C4-2B (cell line): Measurements from ENCODE around the gene SGPL1.
"Not testable (repeated sequence)": the region's sequence is repeated elsewhere in the genome, so short reads cannot be mapped to it uniquely, and the experiment has no call there.

Experiments
- H3K27ac ChIP-seq: fragments of 450-650 bp; 2 replicates; pipeline ENCODE4 v1.5.1; 2017
- ZFX ChIP-seq: fragments of 450-650 bp; IDR thresholded peaks from 2 replicates; pipeline ENCODE4 v1.6.1; 2017
- TF ChIP-seq, protein P1 (sequence below): fragments of 450-650 bp; conservative IDR thresholded peaks from 2 replicates; pipeline ENCODE4 v1.5.1; 2017; ENCODE audit warnings: mild to moderate bottlenecking

SGPL1 gene

DNA sequence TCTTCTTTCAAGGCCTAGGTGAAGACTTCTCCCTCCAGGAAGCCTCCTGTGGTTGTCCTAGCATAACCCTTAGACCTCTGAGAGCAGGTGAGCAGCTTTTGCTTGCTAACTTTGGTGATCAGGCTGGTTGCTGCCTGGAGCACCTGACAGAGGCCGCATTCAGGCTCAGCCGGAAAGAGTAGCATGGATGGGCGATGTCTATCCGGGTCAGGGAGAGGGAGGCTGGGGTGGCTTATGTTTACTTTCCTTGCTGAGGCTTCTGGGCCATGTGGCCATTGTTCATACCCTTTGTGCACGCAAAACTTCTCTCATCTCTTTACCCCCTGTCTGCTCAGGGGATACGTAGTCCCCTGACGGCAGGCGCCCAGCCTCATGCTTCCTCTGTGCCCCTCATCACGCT, 100.1 kb downstream of the SGPL1 start:
- no peak overlapping the region for H3K27ac ChIP-seq
- TF ChIP-seq ZFX, result no peak
- TF ChIP-seq, protein P1, sequence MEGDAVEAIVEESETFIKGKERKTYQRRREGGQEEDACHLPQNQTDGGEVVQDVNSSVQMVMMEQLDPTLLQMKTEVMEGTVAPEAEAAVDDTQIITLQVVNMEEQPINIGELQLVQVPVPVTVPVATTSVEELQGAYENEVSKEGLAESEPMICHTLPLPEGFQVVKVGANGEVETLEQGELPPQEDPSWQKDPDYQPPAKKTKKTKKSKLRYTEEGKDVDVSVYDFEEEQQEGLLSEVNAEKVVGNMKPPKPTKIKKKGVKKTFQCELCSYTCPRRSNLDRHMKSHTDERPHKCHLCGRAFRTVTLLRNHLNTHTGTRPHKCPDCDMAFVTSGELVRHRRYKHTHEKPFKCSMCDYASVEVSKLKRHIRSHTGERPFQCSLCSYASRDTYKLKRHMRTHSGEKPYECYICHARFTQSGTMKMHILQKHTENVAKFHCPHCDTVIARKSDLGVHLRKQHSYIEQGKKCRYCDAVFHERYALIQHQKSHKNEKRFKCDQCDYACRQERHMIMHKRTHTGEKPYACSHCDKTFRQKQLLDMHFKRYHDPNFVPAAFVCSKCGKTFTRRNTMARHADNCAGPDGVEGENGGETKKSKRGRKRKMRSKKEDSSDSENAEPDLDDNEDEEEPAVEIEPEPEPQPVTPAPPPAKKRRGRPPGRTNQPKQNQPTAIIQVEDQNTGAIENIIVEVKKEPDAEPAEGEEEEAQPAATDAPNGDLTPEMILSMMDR, result no peak

DNA sequence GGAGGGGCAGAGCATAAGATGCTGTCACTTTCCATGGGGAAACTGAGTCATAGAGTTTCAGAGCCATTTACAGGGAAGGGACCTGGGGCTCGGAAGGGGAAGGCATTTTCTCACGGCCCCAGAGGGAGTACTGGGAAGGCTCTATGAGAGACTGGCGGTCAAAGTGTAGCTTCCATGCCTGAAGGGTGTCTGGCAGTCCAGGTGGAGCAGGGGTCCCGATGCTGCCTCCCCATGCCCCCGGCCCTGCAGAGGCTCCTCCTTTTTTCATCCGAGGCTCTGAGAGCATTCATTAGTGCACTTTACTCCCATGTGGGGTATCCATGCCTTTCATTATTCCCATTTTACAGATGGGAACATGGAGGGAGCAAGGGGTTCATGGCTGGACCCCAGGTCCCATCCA, 100.5 kb downstream of the SGPL1 start:
- TF ChIP-seq, protein P1, result no peak
- TF ChIP-seq ZFX, result no peak
- H3K27ac ChIP-seq, result no peak overlapping the region

DNA sequence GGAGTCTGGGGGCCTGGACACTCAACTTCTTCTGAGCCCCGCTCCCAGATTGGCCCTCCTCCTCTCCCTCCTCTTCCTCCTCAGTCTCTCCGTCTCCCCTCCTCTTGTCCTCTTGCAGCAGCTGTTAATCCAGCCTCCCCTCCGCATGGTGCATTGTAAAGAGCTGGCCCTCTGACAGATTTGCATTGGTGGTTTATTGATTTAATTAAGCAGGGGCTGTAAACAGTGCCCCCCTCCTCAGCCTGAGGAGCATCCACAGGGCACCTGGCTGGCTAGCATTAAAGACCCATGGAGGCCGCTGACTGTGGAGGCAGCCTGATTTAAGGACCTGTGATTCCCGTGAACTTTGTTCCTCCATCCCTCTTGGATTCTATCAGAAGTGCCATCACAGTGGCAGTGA, 101.5 kb downstream of the SGPL1 start:
- TF ChIP-seq, protein P1, result no peak
- no peak for TF ChIP-seq ZFX
- H3K27ac ChIP-seq, result no peak overlapping the region

DNA sequence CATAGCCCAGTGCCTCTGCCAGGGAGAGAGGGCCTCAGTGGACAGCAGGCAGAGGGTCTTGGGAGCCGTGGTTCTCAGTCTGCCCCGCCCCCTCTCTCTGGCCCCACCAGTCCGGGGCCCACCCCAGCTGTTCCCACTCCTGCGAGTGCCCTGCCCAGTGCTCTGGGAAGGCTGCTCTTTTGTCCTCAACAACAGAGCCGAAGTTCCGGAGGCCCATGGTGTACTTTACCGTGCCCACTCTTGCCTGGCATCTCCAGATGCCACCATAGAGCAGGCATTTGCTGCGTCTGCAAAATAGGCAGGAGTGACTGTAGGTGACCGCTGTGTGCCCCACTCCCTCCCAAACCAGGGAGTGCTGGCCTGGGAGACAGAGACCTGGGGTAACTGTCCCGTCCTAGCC, 101.9 kb downstream of the SGPL1 start:
- H3K27ac ChIP-seq, result no peak overlapping the region
- TF ChIP-seq, protein P1, result no peak
- TF ChIP-seq ZFX, result no peak

DNA sequence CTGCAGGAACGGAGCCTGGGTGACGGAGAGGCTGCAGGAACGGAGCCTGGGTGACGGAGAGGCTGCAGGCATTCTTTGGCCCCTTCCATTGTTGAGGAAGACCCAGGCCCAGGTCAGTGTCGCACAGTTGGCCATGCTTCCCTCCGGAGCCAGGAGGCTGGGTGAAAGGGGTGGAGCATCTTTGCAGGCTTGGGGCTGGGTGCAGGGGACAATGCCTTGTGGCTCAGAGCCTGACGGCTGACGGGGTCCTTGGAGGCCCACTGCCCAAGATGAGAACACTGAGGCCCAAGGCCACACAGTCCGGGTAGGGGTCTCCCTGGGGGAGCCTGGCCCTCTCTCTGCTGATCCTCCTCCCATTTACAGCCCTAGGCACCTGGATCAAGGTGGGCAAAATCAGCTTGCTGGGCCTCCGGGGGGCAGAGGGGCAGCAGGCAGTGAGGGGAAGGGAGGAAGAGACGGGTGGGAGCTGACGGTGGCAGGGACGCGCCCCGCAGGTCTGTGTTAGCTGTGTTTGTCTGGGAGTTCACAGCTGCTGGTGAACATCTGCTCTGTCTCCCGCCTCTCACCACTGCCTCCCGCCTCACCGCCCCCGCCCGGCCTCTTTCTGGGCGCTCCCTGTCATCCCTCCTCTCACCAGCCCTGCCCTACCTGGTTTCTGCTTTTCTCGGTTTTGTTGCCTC, 103.2 kb downstream of the SGPL1 start:
- H3K27ac ChIP-seq, result no peak overlapping the region

DNA sequence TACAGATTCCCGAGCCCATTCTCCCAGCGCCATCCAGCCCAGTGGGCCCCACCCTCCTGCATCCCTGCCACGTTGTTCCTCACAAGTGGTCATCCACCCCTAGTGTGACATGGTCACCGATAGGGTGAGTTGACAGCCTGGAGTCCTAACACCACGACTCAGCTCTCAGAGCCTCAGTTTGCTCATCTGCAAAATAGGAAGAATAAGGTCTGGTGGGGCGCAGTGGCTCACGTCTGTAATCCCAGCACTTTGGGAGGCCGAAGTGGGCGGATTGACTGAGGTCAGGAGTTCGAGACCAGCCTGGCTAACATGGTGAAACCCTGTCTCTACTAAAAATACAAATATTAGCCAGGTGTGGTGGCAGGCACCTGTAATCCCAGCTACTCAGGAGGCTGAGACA, 104.2 kb downstream of the SGPL1 start:
- not testable (repeated sequence) for H3K27ac ChIP-seq

More for the DNA sequence above, 103.2 kb downstream of the SGPL1 start:
- no peak for TF ChIP-seq ZFX
- TF ChIP-seq, protein P1, result no peak

DNA sequence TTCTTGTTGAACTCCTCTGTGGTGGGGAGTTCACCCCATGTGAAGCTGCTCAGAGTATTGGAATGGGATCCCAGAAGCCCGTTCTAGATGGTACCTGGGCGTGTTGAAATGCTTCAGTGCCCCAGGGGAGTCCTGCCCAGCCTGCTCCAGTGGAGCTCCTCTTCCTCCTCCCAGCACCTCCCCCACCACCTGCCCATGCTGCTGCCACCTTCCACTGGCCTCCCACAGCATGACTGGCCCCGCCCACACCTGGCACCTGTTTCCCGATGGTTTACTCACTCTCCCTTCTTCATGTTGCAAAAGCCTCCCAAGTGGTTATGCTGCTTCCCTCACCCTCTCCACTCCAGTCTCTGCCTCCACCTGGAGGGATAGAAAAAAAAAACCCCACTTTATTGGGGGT, 104.8 kb downstream of the SGPL1 start:
- H3K27ac ChIP-seq, result no peak overlapping the region
- no peak for TF ChIP-seq ZFX
- TF ChIP-seq, protein P1, result no peak

DNA sequence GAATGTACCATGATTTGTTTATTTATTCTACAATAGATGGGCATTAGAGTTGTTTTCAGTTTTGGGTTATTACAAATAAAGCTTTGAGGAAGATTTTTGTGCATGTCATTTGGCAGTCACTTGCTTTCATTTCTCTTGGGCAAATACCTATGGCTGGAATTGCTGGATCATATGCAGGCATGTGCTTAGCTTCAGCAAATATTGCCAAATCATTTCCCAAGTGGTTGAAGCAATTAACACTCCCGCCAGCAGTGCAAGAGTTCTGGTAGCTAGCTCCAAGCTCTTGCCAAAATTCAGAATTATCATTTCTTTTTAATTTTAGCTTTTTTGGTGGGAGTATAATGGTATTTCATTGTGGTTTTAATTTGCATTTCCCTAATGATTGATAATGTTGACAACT, 105.5 kb downstream of the SGPL1 start:
- TF ChIP-seq, protein P1, result no peak
- no peak for TF ChIP-seq ZFX
- no peak overlapping the region for H3K27ac ChIP-seq
